T-helper 17 cell (primary cell): ENCODE data around the gene OSBPL10. TPM values are rescaled to one million over a fixed set of nuclear protein-coding genes. Genes with fewer than 3 reads are reported as not detected.
"Not testable (repeated sequence)": the region's sequence is repeated elsewhere in the genome, so short reads cannot be mapped to it uniquely, and the experiment has no call there.

Source experiments
- ATAC-seq: fragments of 150-1000 bp; cut with Tn5 transposase; 2 replicates; pipeline ENCODE4 v1.10.0; 2021; ENCODE audit warnings: mild to moderate bottlenecking, moderate library complexity
- DNase-seq, 3 donors: peaks; one replicate each; pipeline versions ENCODE4 v3.0.0 to v3.0.0-alpha.2; 2020 to 2021
- H3K9me3 ChIP-seq: one replicate; pipeline ENCODE4 v1.7.0; 2013; ENCODE audit warnings: low read length, mild to moderate bottlenecking; ENCODE audit not compliant: control insufficient read depth, poor library complexity, severe bottlenecking
- H3K27ac Mint-ChIP-seq: one replicate; pipeline ENCODE4 v1.8.0; 2022; ENCODE audit warnings: mild to moderate bottlenecking, moderate library complexity, mixed read lengths
- H3K27me3 Mint-ChIP-seq: one replicate; pipeline ENCODE4 v1.8.0; 2022; ENCODE audit warnings: mixed read lengths
- H3K36me3 Mint-ChIP-seq: one replicate; pipeline ENCODE4 v1.8.0; 2022; ENCODE audit warnings: low read depth, mixed read lengths
- H3K4me1 Mint-ChIP-seq: one replicate; pipeline ENCODE4 v1.8.0; 2022; ENCODE audit warnings: mild to moderate bottlenecking, mixed read lengths
- H3K4me3 Mint-ChIP-seq: one replicate; pipeline ENCODE4 v1.8.0; 2022; ENCODE audit warnings: mild to moderate bottlenecking, moderate library complexity, mixed read lengths
- total RNA-seq, 4 donors: library from RNA in 2 of 4; stranded (reverse) in 2 of 4; gene quantifications; one replicate each; pipeline ENCODE4 v1.2.3 and lab custom pipeline; 2022 to 2026

OSBPL10 gene
- total RNA-seq, 2 donors from 2014 or later: 8.5 TPM; not detected in 1

- Mint-ChIP-seq H3K27me3 (peaks cover 42% of the 10 kb centered on the region), H3K27ac (no peak overlapping the region), H3K4me3 (no peak overlapping the region), H3K4me1 (no peaks in the 10 kb centered on the region), H3K36me3 (peaks cover 5% of the 10 kb centered on the region)
- no peaks in the 10 kb centered on the region for H3K9me3 ChIP-seq
- ATAC-seq (no peak), DNase-seq (no peak)
Observed at GRCh38 chr3:32004113-32004765, 23.2 kb upstream of the OSBPL10 start.

- no peak overlapping the region for H3K4me3 Mint-ChIP-seq
- no peak overlapping the region for H3K27ac Mint-ChIP-seq
- DNase-seq (no peak), ATAC-seq (no peak)
- H3K9me3 ChIP-seq: no peaks in the 10 kb centered on the region
- H3K36me3 Mint-ChIP-seq: peaks cover 5% of the 10 kb centered on the region
- H3K27me3 Mint-ChIP-seq: peaks cover 48% of the 10 kb centered on the region
- H3K4me1 Mint-ChIP-seq: no peaks in the 10 kb centered on the region
Observed at GRCh38 chr3:32003380-32003779, 22.3 kb upstream of the OSBPL10 start.

GRCh38 chr3:32002561-32003368 lies 21.7 kb upstream of the OSBPL10 start:
- ATAC-seq: no peak
- Mint-ChIP-seq H3K36me3 (peaks cover 5% of the 10 kb centered on the region), H3K4me3 (no peak overlapping the region), H3K27me3 (peaks cover 53% of the 10 kb centered on the region), H3K27ac (no peak overlapping the region), H3K4me1 (no peaks in the 10 kb centered on the region)
- DNase-seq: no peak
- H3K9me3 ChIP-seq: no peaks in the 10 kb centered on the region

GRCh38 chr3:32000877-32001276 lies 19.8 kb upstream of the OSBPL10 start:
- Mint-ChIP-seq H3K27ac (no peak overlapping the region), H3K4me3 (no peak overlapping the region), H3K36me3 (peaks cover 5% of the 10 kb centered on the region), H3K27me3 (peaks cover 53% of the 10 kb centered on the region), H3K4me1 (no peaks in the 10 kb centered on the region)
- ATAC-seq (no peak), DNase-seq (no peak)
- no peaks in the 10 kb centered on the region for H3K9me3 ChIP-seq

- no peak for ATAC-seq
Observed at GRCh38 chr3:31999907-32000439, 18.9 kb upstream of the OSBPL10 start.

GRCh38 chr3:31997500-31997899 lies 16.4 kb upstream of the OSBPL10 start:
- Mint-ChIP-seq H3K4me1 (no peaks in the 10 kb centered on the region), H3K36me3 (no peaks in the 10 kb centered on the region), H3K27me3 (peaks cover 43% of the 10 kb centered on the region), H3K4me3 (no peak overlapping the region), H3K27ac (no peak overlapping the region)
- DNase-seq (no peak), ATAC-seq (no peak)
- H3K9me3 ChIP-seq: no peaks in the 10 kb centered on the region

More at GRCh38 chr3:31999907-32000439, 18.9 kb upstream of the OSBPL10 start:
- no peaks in the 10 kb centered on the region for H3K9me3 ChIP-seq
- Mint-ChIP-seq H3K4me3 (no peak overlapping the region), H3K27ac (no peak overlapping the region), H3K36me3 (peaks cover 5% of the 10 kb centered on the region), H3K4me1 (no peaks in the 10 kb centered on the region), H3K27me3 (peaks cover 56% of the 10 kb centered on the region)
- no peak for DNase-seq

GRCh38 chr3:31996195-31996594 lies 15.1 kb upstream of the OSBPL10 start:
- no peaks in the 10 kb centered on the region for H3K9me3 ChIP-seq
- Mint-ChIP-seq H3K27ac (no peak overlapping the region), H3K27me3 (peaks cover 37% of the 10 kb centered on the region), H3K4me3 (no peak overlapping the region), H3K36me3 (no peaks in the 10 kb centered on the region), H3K4me1 (no peaks in the 10 kb centered on the region)
- no peak for ATAC-seq
- DNase-seq: no peak

GRCh38 chr3:31995026-31995425 lies 14.0 kb upstream of the OSBPL10 start:
- DNase-seq, ATAC-seq, H3K36me3 Mint-ChIP-seq, H3K9me3 ChIP-seq, H3K4me3 Mint-ChIP-seq, H3K4me1 Mint-ChIP-seq, H3K27ac Mint-ChIP-seq: not testable (repeated sequence)
- peaks cover 29% of the 10 kb centered on the region for H3K27me3 Mint-ChIP-seq

- H3K4me3 Mint-ChIP-seq: no peak overlapping the region
- H3K27me3 Mint-ChIP-seq: peaks cover 27% of the 10 kb centered on the region
Observed at GRCh38 chr3:31993843-31994242, 12.8 kb upstream of the OSBPL10 start.

GRCh38 chr3:31992995-31993394 lies 11.9 kb upstream of the OSBPL10 start:
- ATAC-seq, DNase-seq, H3K27ac Mint-ChIP-seq, H3K36me3 Mint-ChIP-seq, H3K4me1 Mint-ChIP-seq, H3K4me3 Mint-ChIP-seq, H3K9me3 ChIP-seq: not testable (repeated sequence)
- peaks cover 20% of the 10 kb centered on the region for H3K27me3 Mint-ChIP-seq

More at GRCh38 chr3:31993843-31994242, 12.8 kb upstream of the OSBPL10 start:
- no peaks in the 10 kb centered on the region for H3K9me3 ChIP-seq
- ATAC-seq: no peak
- H3K36me3 Mint-ChIP-seq: no peaks in the 10 kb centered on the region
- DNase-seq: no peak
- H3K27ac Mint-ChIP-seq: no peak overlapping the region
- H3K4me1 Mint-ChIP-seq: no peaks in the 10 kb centered on the region

- Mint-ChIP-seq H3K4me1 (no peaks in the 10 kb centered on the region), H3K27me3 (peaks cover 3% of the 10 kb centered on the region), H3K36me3 (no peaks in the 10 kb centered on the region), H3K4me3 (no peak overlapping the region), H3K27ac (no peak overlapping the region)
- no peak for ATAC-seq
- no peak for DNase-seq
- H3K9me3 ChIP-seq: no peaks in the 10 kb centered on the region
Observed at GRCh38 chr3:31988271-31988670, 7.2 kb upstream of the OSBPL10 start.

GRCh38 chr3:31985831-31986230 lies 4.8 kb upstream of the OSBPL10 start:
- Mint-ChIP-seq H3K36me3 (no peaks in the 10 kb centered on the region), H3K4me1 (peaks cover 3% of the 10 kb centered on the region), H3K27ac (no peak overlapping the region), H3K27me3 (peaks cover 22% of the 10 kb centered on the region), H3K4me3 (no peak overlapping the region)
- no peaks in the 10 kb centered on the region for H3K9me3 ChIP-seq
- DNase-seq (no peak), ATAC-seq (no peak)

GRCh38 chr3:31984321-31984720 lies 3.3 kb upstream of the OSBPL10 start:
- DNase-seq: no peak
- ATAC-seq: no peak
- H3K4me3 Mint-ChIP-seq: no peak overlapping the region
- H3K27ac Mint-ChIP-seq: no peak overlapping the region
- H3K9me3 ChIP-seq: no peaks in the 10 kb centered on the region
- H3K4me1 Mint-ChIP-seq: peaks cover 8% of the 10 kb centered on the region
- peaks cover 3% of the 10 kb centered on the region for H3K36me3 Mint-ChIP-seq
- H3K27me3 Mint-ChIP-seq: peaks cover 33% of the 10 kb centered on the region
